Kidney (tissue), 14 donors: ENCODE data around the gene PI4K2A. TPM values are rescaled to one million over a fixed set of nuclear protein-coding genes. Genes with fewer than 3 reads are reported as not detected.
A peak's percentile ranks its signal among the peaks of the same experiment; 100 is the strongest.
"Not testable (repeated sequence)": the region's sequence is repeated elsewhere in the genome, so short reads cannot be mapped to it uniquely, and the experiment has no call there.

Source experiments
- DNase-seq, 5 donors: peaks; one replicate each; pipeline ENCODE4 v3.0.0-alpha.2; 2013 to 2020
- FAIRE-seq: peaks from 2 replicates; lab custom pipeline; 2012; peaks lifted over from hg19 to GRCh38; lab: Jason Lieb, UNC
- H3K27ac ChIP-seq, 2 donors: one replicate each; pipeline ENCODE4 v1.7.0; 2013; ENCODE audit warnings: low read depth in 2 of 2, low read length in 2 of 2, inconsistent platforms in 1 of 2
- H3K27me3 ChIP-seq: one replicate; pipeline ENCODE4 v1.7.1; 2013; ENCODE audit warnings: low read length, inconsistent platforms; ENCODE audit not compliant: control insufficient read depth, insufficient read depth
- H3K36me3 ChIP-seq, 3 donors: one replicate each; pipeline versions ENCODE4 v1.7.0 to v1.7.1; 2013; ENCODE audit warnings: low read length in 3 of 3, control low read depth in 1 of 3, inconsistent platforms in 1 of 3; ENCODE audit not compliant: insufficient read depth in 3 of 3, control insufficient read depth in 2 of 3
- H3K4me1 ChIP-seq, 3 donors: one replicate each; pipeline versions ENCODE4 v1.7.0 to v1.7.1; 2013; ENCODE audit warnings: low read length in 3 of 3, inconsistent platforms in 1 of 3, low read depth in 1 of 3; ENCODE audit not compliant: control insufficient read depth in 2 of 3, insufficient read depth in 2 of 3
- H3K4me3 ChIP-seq, 3 donors: one replicate each; pipeline versions ENCODE4 v1.7.0 to v1.8.1; 2013; ENCODE audit warnings: low read length in 3 of 3, control low read depth in 1 of 3, inconsistent platforms in 1 of 3
- H3K9ac ChIP-seq, 3 donors: one replicate each; pipeline versions ENCODE4 v1.7.0 to v1.7.1; 2013; ENCODE audit warnings: low read length in 3 of 3, control low read depth in 1 of 3, inconsistent platforms in 1 of 3
- H3K9me3 ChIP-seq, 3 donors: one replicate each; pipeline versions ENCODE4 v1.7.0 to v1.7.1; 2013; ENCODE audit warnings: low read length in 3 of 3, control low read depth in 1 of 3, inconsistent platforms in 1 of 3; ENCODE audit not compliant: control insufficient read depth in 2 of 3, insufficient read depth in 1 of 3
- CTCF ChIP-seq: IDR thresholded peaks from 3 replicates; pipeline ENCODE4 v1.5.1; 2012; ENCODE audit warnings: mild to moderate bottlenecking, moderate library complexity, borderline replicate concordance; ENCODE audit not compliant: insufficient read depth; ENCODE audit errors: extremely low read depth
- intact Hi-C: fragments of 100-400 bp; cut with DNase I; formaldehyde crosslinking; loops from one replicate; pipeline ENCODE4 v1.11.1; 2022
- polyA plus RNA-seq: library from polyadenylated mRNA; stranded (reverse); fragments of 350-450 nt; fragmentation: Illumina TruSeq; extraction: RNeasy Lipid Tissue Mini Kit (QIAGEN cat#74804); gene quantifications from one replicate; pipeline ENCODE4 v1.2.3, GENCODE V29; 2014; ENCODE audit warnings: low read depth, low replicate concordance; ENCODE audit not compliant: insufficient read depth
- total RNA-seq: library from RNA; stranded (reverse); fragmentation: NEBNext Ultra II Directional; extraction: Animal tissue kit (Norgen Biotek cat#: 25700); gene quantifications from one replicate; pipeline ENCODE4 v1.2.1, GENCODE V29; 2021
- donor health status: control.
- donor health status: control.
- donor health status: control.
- donor health status: control.
- donor health status: control.
- donor health status: DM: yes; HTN: yes; CAD: no.
- donor health status: Normal renal cell carcinoma (clear cell type).

Gene PI4K2A
- total and polyA plus RNA-seq, 2 donors from 2014 or later: 14.2 to 17.3 TPM

- Histone ChIP-seq H3K9me3 (no peaks in the 10 kb centered on the region), H3K4me1 (peaks cover 0 to 6% (median 2%) of the 10 kb centered on the region in 3 donors), H3K27ac (peak overlapping the region; percentile 48 to 55), H3K27me3 (no peaks in the 10 kb centered on the region), H3K36me3 (peaks cover 0 to 7% (median 5%) of the 10 kb centered on the region in 3 donors), H3K4me3 (peak overlapping the region; percentile 71 to 83 (median 81)), H3K9ac (peak overlapping the region; percentile 61 to 90 (median 86))
- TF ChIP-seq CTCF: no peak
- intact Hi-C loops: no loop called here
- DNase-seq (peak; percentile 54 to 80 (median 58)), FAIRE-seq (no peak)
Measured at GRCh38 chr10:97640868-97641811, 669 bp downstream of the PI4K2A start.

GRCh38 chr10:97642471-97643159 lies 2.1 kb downstream of the PI4K2A start:
- not testable (repeated sequence) for FAIRE-seq, H3K27me3 ChIP-seq

GRCh38 chr10:97643441-97643985 lies 3.0 kb downstream of the PI4K2A start:
- peaks cover 0 to 7% (median 5%) of the 10 kb centered on the region in 3 donors for H3K36me3 ChIP-seq
- TF ChIP-seq CTCF: no peak
- FAIRE-seq: no peak

More at GRCh38 chr10:97642471-97643159, 2.1 kb downstream of the PI4K2A start:
- H3K9ac ChIP-seq, H3K27ac ChIP-seq, DNase-seq, intact Hi-C loops, H3K4me1 ChIP-seq, H3K9me3 ChIP-seq, H3K4me3 ChIP-seq, H3K36me3 ChIP-seq: not testable (repeated sequence)

More at GRCh38 chr10:97643441-97643985, 3.0 kb downstream of the PI4K2A start:
- H3K4me3 ChIP-seq: no peak overlapping the region
- intact Hi-C loops: no loop called here
- no peak overlapping the region for H3K9ac ChIP-seq
- peaks cover 0 to 7% (median 4%) of the 10 kb centered on the region in 3 donors for H3K4me1 ChIP-seq
- H3K27ac ChIP-seq: no peak overlapping the region
- H3K27me3 ChIP-seq: no peaks in the 10 kb centered on the region
- DNase-seq: no peak
- no peaks in the 10 kb centered on the region for H3K9me3 ChIP-seq
